ENCODE measurements around the gene PCSK2. TPM values are rescaled to one million over a fixed set of nuclear protein-coding genes. Genes with fewer than 3 reads are reported as not detected.

The PCSK2 gene
- total RNA-seq, 1 donor: not detected

DNA sequence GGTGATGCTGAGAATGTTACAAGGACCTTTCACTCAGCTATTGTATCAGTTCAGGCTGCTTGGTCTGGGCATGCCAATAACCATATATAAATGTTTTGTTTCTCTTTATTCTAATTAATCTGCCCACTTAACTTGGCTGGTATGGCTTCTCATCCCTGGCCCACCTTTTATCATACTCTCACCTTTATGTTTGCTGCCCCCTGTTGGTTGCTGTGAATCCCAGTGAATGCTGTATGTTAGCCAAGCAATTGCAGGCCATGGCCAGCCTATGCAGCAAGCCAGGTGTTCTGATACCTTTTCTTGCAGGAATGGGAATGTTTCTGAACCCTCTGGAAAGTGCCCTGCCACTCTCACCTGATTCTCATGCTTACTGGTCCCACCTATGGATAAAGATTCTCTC lies 54.6 kb downstream of the PCSK2 start:
- Histone ChIP-seq H3K27me3 (ENCODE audit: insufficient read depth, low read length) (no peaks in the 10 kb centered on the region), H4K20me1 (ENCODE audit: insufficient read depth, low read length) (no peaks in the 10 kb centered on the region), H3K36me3 (ENCODE audit: insufficient read depth, low read length) (no peaks in the 10 kb centered on the region), H3K27ac (ENCODE audit: low read depth, low read length) (no peak overlapping the region), H3K4me3 (ENCODE audit: insufficient read depth, low read length) (no peak overlapping the region), H2AFZ (ENCODE audit: low read length) (no peak overlapping the region), H3K4me2 (ENCODE audit: insufficient read depth, low read length) (no peak overlapping the region), H3K79me2 (ENCODE audit: insufficient read depth, low read length) (no peaks in the 10 kb centered on the region), H3K4me1 (ENCODE audit: insufficient read depth, low read length) (no peaks in the 10 kb centered on the region), H3K9me3 (ENCODE audit: low read depth, low read length) (no peaks in the 10 kb centered on the region)
- peak; percentile 36 for TF ChIP-seq CTCF (IDR thresholded peaks at IDR 0.05; ENCODE audit: extremely low read depth, low read depth, low read length)
- peak; percentile 0 for DNase-seq (ENCODE audit: insufficient read length, low spot score, missing footprints)

- Histone ChIP-seq H3K36me3 (ENCODE audit: insufficient read depth, low read length) (no peaks in the 10 kb centered on the region), H3K27me3 (ENCODE audit: insufficient read depth, low read length) (no peaks in the 10 kb centered on the region), H3K4me2 (ENCODE audit: insufficient read depth, low read length) (no peak overlapping the region), H3K4me3 (ENCODE audit: insufficient read depth, low read length) (no peak overlapping the region), H4K20me1 (ENCODE audit: insufficient read depth, low read length) (no peaks in the 10 kb centered on the region), H3K4me1 (ENCODE audit: insufficient read depth, low read length) (no peaks in the 10 kb centered on the region), H3K9me3 (ENCODE audit: low read depth, low read length) (no peaks in the 10 kb centered on the region), H3K27ac (ENCODE audit: low read depth, low read length) (no peak overlapping the region), H3K79me2 (ENCODE audit: insufficient read depth, low read length) (no peaks in the 10 kb centered on the region), H2AFZ (ENCODE audit: low read length) (no peak overlapping the region)
- no peak for TF ChIP-seq CTCF (IDR thresholded peaks at IDR 0.05; ENCODE audit: extremely low read depth, low read depth, low read length)
- DNase-seq (ENCODE audit: insufficient read length, low spot score, missing footprints): no peak
Observed at GRCh38 chr20:17282501-17282900, 55.7 kb downstream of the PCSK2 start.

GRCh38 chr20:17287503-17287902 lies 60.7 kb downstream of the PCSK2 start:
- no peaks in the 10 kb centered on the region for H3K27me3 ChIP-seq (ENCODE audit: insufficient read depth, low read length)
- DNase-seq (ENCODE audit: insufficient read length, low spot score, missing footprints): no peak
- no peaks in the 10 kb centered on the region for H4K20me1 ChIP-seq (ENCODE audit: insufficient read depth, low read length)
- H3K4me2 ChIP-seq (ENCODE audit: insufficient read depth, low read length): no peak overlapping the region
- H3K4me3 ChIP-seq (ENCODE audit: insufficient read depth, low read length): no peak overlapping the region
- TF ChIP-seq CTCF (IDR thresholded peaks at IDR 0.05; ENCODE audit: extremely low read depth, low read depth, low read length): peak; percentile 20
- H3K9me3 ChIP-seq (ENCODE audit: low read depth, low read length): no peaks in the 10 kb centered on the region
- no peaks in the 10 kb centered on the region for H3K4me1 ChIP-seq (ENCODE audit: insufficient read depth, low read length)
- no peaks in the 10 kb centered on the region for H3K79me2 ChIP-seq (ENCODE audit: insufficient read depth, low read length)
- no peak overlapping the region for H2AFZ ChIP-seq (ENCODE audit: low read length)
- H3K36me3 ChIP-seq (ENCODE audit: insufficient read depth, low read length): no peaks in the 10 kb centered on the region
- no peak overlapping the region for H3K27ac ChIP-seq (ENCODE audit: low read depth, low read length)

GRCh38 chr20:17287998-17288397 lies 61.2 kb downstream of the PCSK2 start:
- TF ChIP-seq CTCF (IDR thresholded peaks at IDR 0.05; ENCODE audit: extremely low read depth, low read depth, low read length): no peak
- Histone ChIP-seq H2AFZ (ENCODE audit: low read length) (no peak overlapping the region), H3K4me2 (ENCODE audit: insufficient read depth, low read length) (no peak overlapping the region), H3K4me1 (ENCODE audit: insufficient read depth, low read length) (no peaks in the 10 kb centered on the region), H4K20me1 (ENCODE audit: insufficient read depth, low read length) (no peaks in the 10 kb centered on the region), H3K9me3 (ENCODE audit: low read depth, low read length) (no peaks in the 10 kb centered on the region), H3K4me3 (ENCODE audit: insufficient read depth, low read length) (no peak overlapping the region), H3K27ac (ENCODE audit: low read depth, low read length) (no peak overlapping the region), H3K27me3 (ENCODE audit: insufficient read depth, low read length) (no peaks in the 10 kb centered on the region), H3K36me3 (ENCODE audit: insufficient read depth, low read length) (no peaks in the 10 kb centered on the region), H3K79me2 (ENCODE audit: insufficient read depth, low read length) (no peaks in the 10 kb centered on the region)
- DNase-seq (ENCODE audit: insufficient read length, low spot score, missing footprints): no peak

Measured in osteoblast (primary cell).